Activated CD8-positive, alpha-beta T cell treated with anti-CD3 and anti-CD28 coated beads for 36 hours (primary cell): ENCODE results near the gene LIPE. TPM values are rescaled to one million over a fixed set of nuclear protein-coding genes. Genes with fewer than 3 reads are reported as not detected.

Experiments used
- ATAC-seq: fragments of 200-7000 bp; cut with Tn5 transposase; one replicate; pipeline ENCODE4 v1.10.0; 2021; ENCODE audit warnings: mild to moderate bottlenecking, moderate library complexity
- CTCF ChIA-PET: fragments of 350-600 bp; sonication (Branson Sonifier 250); formaldehyde crosslinking; loops from one replicate; lab custom pipeline; 2021; ENCODE audit warnings: antibody characterized with exemption; lab: Charles Lee
- POLR2A ChIA-PET: fragments of 350-600 bp; sonication (Branson Sonifier 250); formaldehyde crosslinking; loops from one replicate; lab custom pipeline; 2021; ENCODE audit warnings: antibody characterized with exemption; lab: Charles Lee
- DNase-seq: peaks from one replicate; pipeline ENCODE4 v3.0.0-alpha.2; 2020
- H3K27ac Mint-ChIP-seq: one replicate; pipeline ENCODE4 v1.8.0; 2021; ENCODE audit warnings: mild to moderate bottlenecking, mixed read lengths
- H3K27me3 Mint-ChIP-seq: one replicate; pipeline ENCODE4 v1.8.0; 2021; ENCODE audit warnings: mixed read lengths
- H3K36me3 Mint-ChIP-seq: one replicate; pipeline ENCODE4 v1.8.0; 2021; ENCODE audit warnings: low read depth, mixed read lengths
- H3K4me1 Mint-ChIP-seq: one replicate; pipeline ENCODE4 v1.8.0; 2021; ENCODE audit warnings: low read depth, mixed read lengths
- H3K4me3 Mint-ChIP-seq: one replicate; pipeline ENCODE4 v1.8.0; 2021; ENCODE audit warnings: mild to moderate bottlenecking, moderate library complexity, mixed read lengths
- H3K9me3 Mint-ChIP-seq: one replicate; pipeline ENCODE4 v1.8.0; 2021; ENCODE audit warnings: mixed read lengths
- intact Hi-C: fragments of 100-400 bp; cut with micrococcal nuclease; formaldehyde crosslinking; loops from one replicate; pipeline ENCODE4 v1.10.0; 2022
- total RNA-seq, 2 experiments: library from RNA; stranded (reverse); gene quantifications; one replicate each; pipeline ENCODE4 v1.2.3, GENCODE V29; 2021
- TF ChIP-seq, protein P1 (sequence below): fragments of 200-600 bp; IDR thresholded peaks from one replicate; pipeline ENCODE4 v1.8.0; 2022; ENCODE audit warnings: antibody characterized with exemption, mild to moderate bottlenecking

LIPE gene
- total RNA-seq, 2 experiments from 2014 or later: 28.4 to 34.3 TPM

DNA sequence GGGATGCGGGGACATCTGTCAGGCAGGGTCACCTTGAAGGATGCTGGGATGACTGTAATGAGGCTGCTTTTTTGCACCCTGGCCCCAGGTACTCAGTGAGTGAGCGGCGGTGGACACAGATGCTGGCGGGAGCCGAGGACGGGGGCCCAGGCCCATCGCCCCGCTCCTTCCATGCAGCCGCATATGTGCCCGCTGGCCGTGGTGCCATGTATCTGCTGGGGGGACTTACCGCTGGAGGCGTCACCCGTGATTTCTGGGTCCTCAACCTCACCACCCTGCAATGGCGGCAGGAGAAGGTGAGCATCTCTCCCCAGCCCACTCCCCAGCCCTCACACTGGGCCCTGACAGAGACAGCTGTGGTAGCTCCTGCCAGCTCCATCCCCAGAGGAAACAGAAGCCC lies 70.5 kb downstream of the LIPE start:
- Mint-ChIP-seq H3K4me3 (no peak overlapping the region), H3K27me3 (no peaks in the 10 kb centered on the region), H3K27ac (no peak overlapping the region), H3K36me3 (no peaks in the 10 kb centered on the region), H3K9me3 (no peaks in the 10 kb centered on the region), H3K4me1 (no peaks in the 10 kb centered on the region)
- CTCF ChIA-PET: no interaction called here
- POLR2A ChIA-PET: no interaction called here
- no peak for ATAC-seq
- TF ChIP-seq, protein P1, sequence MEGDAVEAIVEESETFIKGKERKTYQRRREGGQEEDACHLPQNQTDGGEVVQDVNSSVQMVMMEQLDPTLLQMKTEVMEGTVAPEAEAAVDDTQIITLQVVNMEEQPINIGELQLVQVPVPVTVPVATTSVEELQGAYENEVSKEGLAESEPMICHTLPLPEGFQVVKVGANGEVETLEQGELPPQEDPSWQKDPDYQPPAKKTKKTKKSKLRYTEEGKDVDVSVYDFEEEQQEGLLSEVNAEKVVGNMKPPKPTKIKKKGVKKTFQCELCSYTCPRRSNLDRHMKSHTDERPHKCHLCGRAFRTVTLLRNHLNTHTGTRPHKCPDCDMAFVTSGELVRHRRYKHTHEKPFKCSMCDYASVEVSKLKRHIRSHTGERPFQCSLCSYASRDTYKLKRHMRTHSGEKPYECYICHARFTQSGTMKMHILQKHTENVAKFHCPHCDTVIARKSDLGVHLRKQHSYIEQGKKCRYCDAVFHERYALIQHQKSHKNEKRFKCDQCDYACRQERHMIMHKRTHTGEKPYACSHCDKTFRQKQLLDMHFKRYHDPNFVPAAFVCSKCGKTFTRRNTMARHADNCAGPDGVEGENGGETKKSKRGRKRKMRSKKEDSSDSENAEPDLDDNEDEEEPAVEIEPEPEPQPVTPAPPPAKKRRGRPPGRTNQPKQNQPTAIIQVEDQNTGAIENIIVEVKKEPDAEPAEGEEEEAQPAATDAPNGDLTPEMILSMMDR: no peak
- intact Hi-C loops: no loop called here
- DNase-seq: no peak

DNA sequence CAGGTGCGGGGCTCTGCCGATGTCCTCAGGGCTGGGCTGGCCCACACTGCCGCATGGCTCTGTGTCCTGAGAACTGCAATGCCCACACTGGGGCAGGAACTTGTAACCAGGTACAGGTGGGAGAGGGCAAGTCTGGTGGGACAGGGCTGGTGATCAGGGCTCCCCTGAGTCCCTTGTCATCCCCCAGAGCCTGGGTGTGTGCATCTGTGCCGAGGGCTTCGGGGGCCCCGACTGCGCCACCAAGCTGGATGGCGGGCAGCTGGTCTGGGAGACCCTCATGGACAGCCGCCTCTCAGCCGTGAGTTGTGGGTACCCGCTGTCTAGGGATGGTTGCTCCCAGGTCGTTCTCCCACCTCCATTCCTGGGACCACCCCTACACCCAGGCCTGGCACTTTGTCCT lies 71.3 kb downstream of the LIPE start:
- ChIA-PET POLR2A (no interaction called here), CTCF (no interaction called here)
- Mint-ChIP-seq H3K4me1 (no peaks in the 10 kb centered on the region), H3K27me3 (no peaks in the 10 kb centered on the region), H3K27ac (no peak overlapping the region), H3K4me3 (no peak overlapping the region), H3K36me3 (no peaks in the 10 kb centered on the region), H3K9me3 (no peaks in the 10 kb centered on the region)
- intact Hi-C loops: no loop called here
- DNase-seq: no peak
- TF ChIP-seq, protein P1: no peak
- no peak for ATAC-seq

DNA sequence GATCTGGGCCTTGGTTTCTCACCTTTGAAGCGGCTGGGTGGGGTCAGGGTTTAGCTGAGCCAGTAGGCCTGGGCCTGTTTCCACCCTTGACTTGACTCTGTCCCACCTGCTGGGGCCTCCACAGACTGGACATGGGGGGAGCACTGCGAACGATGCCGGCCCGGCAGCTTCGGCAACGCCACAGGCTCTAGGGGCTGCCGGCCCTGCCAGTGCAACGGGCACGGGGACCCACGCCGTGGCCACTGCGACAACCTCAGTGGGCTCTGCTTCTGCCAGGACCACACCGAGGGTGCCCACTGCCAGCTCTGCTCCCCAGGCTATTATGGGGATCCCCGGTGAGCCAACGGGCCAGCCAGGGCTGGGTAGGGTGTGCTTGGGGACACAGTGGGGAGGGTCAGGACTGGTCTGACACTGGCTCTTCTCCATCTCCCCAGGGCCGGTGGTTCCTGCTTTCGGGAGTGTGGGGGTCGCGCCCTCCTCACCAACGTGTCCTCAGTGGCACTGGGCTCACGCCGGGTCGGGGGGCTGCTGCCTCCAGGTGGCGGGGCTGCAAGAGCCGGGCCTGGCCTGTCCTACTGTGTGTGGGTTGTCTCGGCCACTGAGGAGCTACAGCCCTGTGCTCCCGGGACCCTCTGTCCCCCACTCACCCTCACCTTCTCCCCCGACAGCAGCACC lies 73.7 kb downstream of the LIPE start:
- Mint-ChIP-seq H3K4me1 (no peaks in the 10 kb centered on the region), H3K4me3 (no peak overlapping the region), H3K36me3 (no peaks in the 10 kb centered on the region), H3K27me3 (no peaks in the 10 kb centered on the region), H3K27ac (no peak overlapping the region), H3K9me3 (no peaks in the 10 kb centered on the region)
- DNase-seq (no peak), ATAC-seq (no peak)
- ChIA-PET POLR2A (interaction anchor here (1.9 kb wide), 1 partner anchor 10 kb away, joined by 7 read pairs; no protein-coding TSS in a partner anchor), CTCF (no interaction called here)
- intact Hi-C loops: no loop called here
- TF ChIP-seq, protein P1: no peak

DNA sequence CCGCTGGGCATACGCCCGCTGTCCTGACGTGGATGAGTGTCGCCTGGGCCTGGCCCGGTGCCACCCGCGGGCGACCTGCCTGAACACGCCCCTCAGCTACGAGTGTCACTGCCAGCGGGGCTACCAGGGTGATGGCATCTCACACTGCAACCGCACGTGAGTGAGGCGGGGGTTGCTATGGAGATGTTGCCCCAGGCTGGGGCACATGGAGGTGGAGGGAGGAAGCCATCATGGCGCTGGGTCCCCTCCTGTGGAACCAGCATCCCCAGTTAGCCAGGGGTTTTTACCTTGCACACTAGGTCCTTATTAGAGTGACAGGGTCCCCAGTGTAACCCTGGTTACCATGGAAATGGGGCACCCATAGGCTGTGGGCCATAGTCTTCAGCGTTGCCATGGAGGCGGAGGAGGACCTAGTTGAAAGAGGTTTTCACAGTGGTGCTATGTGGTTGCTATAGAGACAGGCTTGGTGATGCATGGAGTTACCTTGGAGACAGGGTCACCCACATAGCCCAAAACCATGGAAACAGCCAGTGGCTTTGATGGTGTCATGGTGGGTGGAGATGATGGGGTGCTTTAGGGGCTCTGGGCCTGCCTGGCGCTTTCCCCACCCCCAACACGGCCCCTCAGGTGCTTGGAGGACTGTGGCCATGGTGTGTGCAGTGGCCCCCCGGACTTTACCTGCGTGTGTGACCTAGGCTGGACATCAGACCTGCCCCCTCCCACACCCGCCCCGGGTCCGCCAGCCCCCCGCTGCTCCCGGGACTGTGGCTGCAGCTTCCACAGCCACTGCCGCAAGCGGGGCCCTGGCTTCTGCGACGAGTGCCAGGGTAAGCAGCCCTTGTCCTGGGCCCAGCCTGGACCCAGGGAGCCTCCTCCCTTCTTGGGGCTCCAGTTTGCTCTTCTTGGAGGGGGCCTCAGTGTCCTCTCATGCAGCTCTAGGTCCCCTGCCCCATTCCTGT lies 74.6 kb downstream of the LIPE start:
- intact Hi-C loops: no loop called here
- CTCF ChIA-PET: no interaction called here
- Mint-ChIP-seq H3K27ac (no peak overlapping the region), H3K4me1 (no peaks in the 10 kb centered on the region), H3K4me3 (no peak overlapping the region), H3K36me3 (no peaks in the 10 kb centered on the region), H3K27me3 (no peaks in the 10 kb centered on the region), H3K9me3 (no peaks in the 10 kb centered on the region)
- TF ChIP-seq, protein P1: no peak
- ATAC-seq (peak; percentile 72), DNase-seq (peak; percentile 44)
- POLR2A ChIA-PET: no interaction called here

Other genes starting within 250 kb of the LIPE start
- 10 to 100 TPM; 21.7 to 22.5 TPM for gene DEDD2, start 209.7 kb downstream of the LIPE start, total RNA-seq
- gene ZNF526, start 207.1 kb downstream of the LIPE start, total RNA-seq: 10 to 100 TPM; 12.0 to 12.3 TPM
- 10 to 100 TPM; 30.5 to 31.7 TPM for gene GSK3A, start 184.8 kb downstream of the LIPE start, total RNA-seq
- gene ERF, start 172.3 kb downstream of the LIPE start, total RNA-seq: 10 to 100 TPM; 60.0 to 69.2 TPM
- 10 to 100 TPM; 60.7 to 65.6 TPM for gene CIC, start 158.1 kb downstream of the LIPE start, total RNA-seq
- under 1 TPM; 0.38 to 0.49 TPM for gene PRR19, start 125.3 kb downstream of the LIPE start, total RNA-seq
- gene PAFAH1B3, start 124.8 kb downstream of the LIPE start, total RNA-seq: 10 to 100 TPM; 39.1 to 42.4 TPM
- gene TMEM145, start 114.1 kb downstream of the LIPE start, total RNA-seq: 1 to 10 TPM; 3.0 to 3.2 TPM
- 1 to 10 TPM; 7.0 to 8.0 TPM for gene MEGF8, start 101.8 kb downstream of the LIPE start, total RNA-seq
- not detected for gene CNFN, start 37.1 kb downstream of the LIPE start, total RNA-seq
- gene CXCL17, start 15.6 kb upstream of the LIPE start, total RNA-seq: not detected
- gene CEACAM1, start 101.1 kb upstream of the LIPE start, total RNA-seq: 1 to 10 TPM; 5.2 to 5.3 TPM
- not detected for gene CEACAM8, start 167.5 kb upstream of the LIPE start, total RNA-seq